Liver (tissue), 9 donors: ENCODE measurements around the gene ADGRF3. TPM values are rescaled to one million over a fixed set of nuclear protein-coding genes. Genes with fewer than 3 reads are reported as not detected.

Experiments used
- DNase-seq: peaks from one replicate; pipeline ENCODE4 v3.0.0-alpha.2; 2017; ENCODE audit warnings: low spot score
- H3K27ac ChIP-seq, 2 donors: one replicate each; pipeline ENCODE4 v1.7.0; 2013; ENCODE audit warnings: inconsistent platforms in 2 of 2, low read length in 2 of 2, control low read depth in 1 of 2, low read depth in 1 of 2, mild to moderate bottlenecking in 1 of 2
- H3K27me3 ChIP-seq, 4 donors: one replicate each; pipeline versions ENCODE4 v1.6.1 to v1.7.0; 2013; ENCODE audit warnings: low read length in 3 of 4, inconsistent platforms in 1 of 4, mild to moderate bottlenecking in 1 of 4, moderate library complexity in 1 of 4; ENCODE audit not compliant: control insufficient read depth in 4 of 4, insufficient read depth in 4 of 4
- H3K36me3 ChIP-seq, 4 donors: one replicate each; pipeline versions ENCODE4 v1.6.1 to v1.7.0; 2013; ENCODE audit warnings: low read length in 3 of 4, mild to moderate bottlenecking in 3 of 4, low read depth in 1 of 4, moderate library complexity in 1 of 4; ENCODE audit not compliant: control insufficient read depth in 4 of 4, insufficient read depth in 3 of 4
- H3K4me1 ChIP-seq, 4 donors: one replicate each; pipeline versions ENCODE4 v1.6.1 to v1.7.0; 2013; ENCODE audit warnings: low read length in 3 of 4, mild to moderate bottlenecking in 3 of 4, moderate library complexity in 1 of 4; ENCODE audit not compliant: control insufficient read depth in 4 of 4, insufficient read depth in 4 of 4
- H3K4me3 ChIP-seq, 3 donors: one replicate each; pipeline versions ENCODE4 v1.6.1 to v1.7.0; 2013; ENCODE audit warnings: low read length in 3 of 3, control low read depth in 1 of 3, low read depth in 1 of 3, mild to moderate bottlenecking in 1 of 3
- H3K9ac ChIP-seq, 2 donors: one replicate each; pipeline ENCODE4 v1.7.0; 2013; ENCODE audit warnings: low read length in 2 of 2, mild to moderate bottlenecking in 2 of 2, moderate library complexity in 2 of 2, control low read depth in 1 of 2, low read depth in 1 of 2
- H3K9me3 ChIP-seq, 4 donors: one replicate each; pipeline versions ENCODE4 v1.6.1 to v1.7.0; 2013; ENCODE audit warnings: low read length in 3 of 4; ENCODE audit not compliant: control insufficient read depth in 4 of 4
- EGR1 ChIP-seq, 2 donors: IDR thresholded peaks; 2 replicates each; pipeline ENCODE4 v1.6.1; 2016 to 2018; ENCODE audit warnings: antibody characterized with exemption in 2 of 2, low read depth in 2 of 2
- FOXA1 ChIP-seq: IDR thresholded peaks from 2 replicates; pipeline ENCODE4 v1.6.1; 2016; ENCODE audit warnings: antibody characterized with exemption
- FOXA2 ChIP-seq: IDR thresholded peaks from 2 replicates; pipeline ENCODE4 v1.6.1; 2016; ENCODE audit warnings: antibody characterized with exemption
- GABPA ChIP-seq, 2 donors: IDR thresholded peaks in 1 of 2; conservative IDR thresholded peaks in 1 of 2; 2 replicates each; pipeline ENCODE4 v1.6.1; 2016; ENCODE audit warnings: antibody characterized with exemption in 2 of 2, mild to moderate bottlenecking in 1 of 2, moderate library complexity in 1 of 2
- HNF4A ChIP-seq, 2 donors: conservative IDR thresholded peaks; 2 replicates each; pipeline ENCODE4 v1.6.1; 2016; ENCODE audit warnings: antibody characterized with exemption in 2 of 2, mild to moderate bottlenecking in 2 of 2
- HNF4G ChIP-seq: IDR thresholded peaks from 2 replicates; pipeline ENCODE4 v1.6.1; 2016; ENCODE audit warnings: antibody characterized with exemption
- JUND ChIP-seq, 2 donors: IDR thresholded peaks; 2 replicates each; pipeline ENCODE4 v1.6.1; 2016; ENCODE audit warnings: antibody characterized with exemption in 2 of 2
- NR2F2 ChIP-seq: IDR thresholded peaks from 2 replicates; pipeline ENCODE4 v1.6.1; 2016; ENCODE audit warnings: antibody characterized with exemption
- RAD21 ChIP-seq, 2 donors: IDR thresholded peaks; 2 replicates each; pipeline ENCODE4 v1.6.1; 2016; ENCODE audit warnings: antibody characterized with exemption in 2 of 2, mild to moderate bottlenecking in 2 of 2
- RXRA ChIP-seq, 2 donors: IDR thresholded peaks; 2 replicates each; pipeline ENCODE4 v1.6.1; 2017 to 2018; ENCODE audit warnings: antibody characterized with exemption in 2 of 2, mild to moderate bottlenecking in 1 of 2
- SP1 ChIP-seq: IDR thresholded peaks from 2 replicates; pipeline ENCODE4 v1.6.1; 2018; ENCODE audit warnings: antibody characterized with exemption, mild to moderate bottlenecking
- TAF1 ChIP-seq: conservative IDR thresholded peaks from 2 replicates; pipeline ENCODE4 v1.6.1; 2016; ENCODE audit warnings: antibody characterized with exemption, mild to moderate bottlenecking
- YY1 ChIP-seq: IDR thresholded peaks from 2 replicates; pipeline ENCODE4 v1.6.1; 2016; ENCODE audit warnings: antibody characterized with exemption, mild to moderate bottlenecking
- WGBS: extraction: QIAGEN DNeasy Blood & Tissue Kit; methylation state at CpG from one replicate; pipeline ENCODE4 v1.1.7; 2013; 5-methylcytosine and 5-hydroxymethylcytosine counted together
- polyA plus RNA-seq, 2 donors: library from polyadenylated mRNA; stranded (reverse) in 1 of 2; unstranded in 1 of 2; fragments of 200-250 nt in 1 of 2; fragments of >200 nt in 1 of 2; fragmentation: Nextera tagmentation in 1 of 2; extraction: Ambion mirVana in 1 of 2; gene quantifications; one replicate each; pipeline versions ENCODE4 v1.2.1 to v1.2.3, GENCODE V29; 2013 to 2015
- total RNA-seq, 2 donors: library from RNA; depleted of rRNA; stranded (reverse); fragments of >200 nt; gene quantifications; one replicate each; pipeline ENCODE4 v1.2.3, GENCODE V29; 2014
- TF ChIP-seq, protein P1 (sequence below): fragments of 150-350 bp; IDR thresholded peaks from 2 replicates; pipeline ENCODE4 v1.5.1; 2017; ENCODE audit warnings: improper control_type of control experiment, low read depth, low read length; ENCODE audit not compliant: missing input control
- TF ChIP-seq, protein P2 (sequence below): IDR thresholded peaks from 2 replicates; pipeline ENCODE4 v1.6.1; 2016; ENCODE audit warnings: antibody characterized with exemption
- TF ChIP-seq, protein P3 (sequence below): IDR thresholded peaks from 2 replicates; pipeline ENCODE4 v1.6.1; 2016; ENCODE audit warnings: antibody characterized with exemption
- TF ChIP-seq, protein P4 (sequence below): IDR thresholded peaks from 2 replicates; pipeline ENCODE4 v1.6.1; 2016; ENCODE audit warnings: antibody characterized with exemption, mild to moderate bottlenecking
- donor health status: healthy.
- donor health status: healthy.
- donor health status: healthy.
- donor health status: healthy.
- donor health status: healthy.

Gene ADGRF3
- total and polyA plus RNA-seq, 4 donors, result 0.07 to 0.25 (median 0.10) TPM

DNA sequence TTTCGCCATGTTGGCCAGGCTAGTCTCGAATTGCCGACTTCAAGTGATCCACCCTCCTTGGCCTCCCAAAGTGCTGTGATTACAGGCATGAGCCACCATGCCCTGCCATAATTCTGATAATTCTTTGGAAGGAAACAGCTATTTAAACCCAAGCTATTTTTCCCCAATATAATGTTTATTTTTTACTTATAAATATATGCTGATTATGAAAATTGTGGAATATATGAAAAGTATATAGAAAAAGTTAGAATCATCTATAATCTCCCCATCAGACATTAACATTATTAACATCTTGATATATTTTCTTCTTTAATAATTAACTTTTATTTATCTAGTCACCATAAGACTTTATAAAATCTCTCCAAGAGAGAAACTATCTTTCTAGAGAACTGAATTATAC, 60.7 kb downstream of the ADGRF3 start (continued):
- TF ChIP-seq, protein P1, sequence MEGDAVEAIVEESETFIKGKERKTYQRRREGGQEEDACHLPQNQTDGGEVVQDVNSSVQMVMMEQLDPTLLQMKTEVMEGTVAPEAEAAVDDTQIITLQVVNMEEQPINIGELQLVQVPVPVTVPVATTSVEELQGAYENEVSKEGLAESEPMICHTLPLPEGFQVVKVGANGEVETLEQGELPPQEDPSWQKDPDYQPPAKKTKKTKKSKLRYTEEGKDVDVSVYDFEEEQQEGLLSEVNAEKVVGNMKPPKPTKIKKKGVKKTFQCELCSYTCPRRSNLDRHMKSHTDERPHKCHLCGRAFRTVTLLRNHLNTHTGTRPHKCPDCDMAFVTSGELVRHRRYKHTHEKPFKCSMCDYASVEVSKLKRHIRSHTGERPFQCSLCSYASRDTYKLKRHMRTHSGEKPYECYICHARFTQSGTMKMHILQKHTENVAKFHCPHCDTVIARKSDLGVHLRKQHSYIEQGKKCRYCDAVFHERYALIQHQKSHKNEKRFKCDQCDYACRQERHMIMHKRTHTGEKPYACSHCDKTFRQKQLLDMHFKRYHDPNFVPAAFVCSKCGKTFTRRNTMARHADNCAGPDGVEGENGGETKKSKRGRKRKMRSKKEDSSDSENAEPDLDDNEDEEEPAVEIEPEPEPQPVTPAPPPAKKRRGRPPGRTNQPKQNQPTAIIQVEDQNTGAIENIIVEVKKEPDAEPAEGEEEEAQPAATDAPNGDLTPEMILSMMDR, result no peak
- TF ChIP-seq JUND (IDR thresholded peaks at IDR 0.05), result no peak
- no peak for TF ChIP-seq SP1
- TF ChIP-seq, protein P2, sequence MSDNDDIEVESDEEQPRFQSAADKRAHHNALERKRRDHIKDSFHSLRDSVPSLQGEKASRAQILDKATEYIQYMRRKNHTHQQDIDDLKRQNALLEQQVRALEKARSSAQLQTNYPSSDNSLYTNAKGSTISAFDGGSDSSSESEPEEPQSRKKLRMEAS, result no peak
- TF ChIP-seq RXRA (IDR thresholded peaks at IDR 0.05), result no peak
- TF ChIP-seq FOXA2, result no peak

DNA sequence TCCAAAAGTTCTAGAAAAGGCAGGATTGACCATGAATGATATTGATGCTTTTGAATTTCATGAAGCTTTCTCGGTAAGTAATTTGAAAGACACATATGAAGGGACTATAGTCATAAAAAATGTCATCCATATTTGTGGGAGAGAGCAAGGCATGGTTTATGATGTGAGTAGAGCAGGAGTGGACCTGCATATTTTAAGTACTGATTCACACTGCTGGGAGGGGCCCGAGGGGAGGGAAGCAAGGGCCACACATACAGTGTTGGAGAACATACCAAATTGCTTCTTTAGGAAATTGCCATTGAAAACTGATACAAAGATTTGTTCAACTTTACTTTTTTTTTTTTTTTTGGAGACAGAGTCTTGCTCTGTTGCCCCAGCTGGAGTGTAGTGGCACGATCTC, 62.5 kb downstream of the ADGRF3 start:
- Histone ChIP-seq H3K27me3 (no peaks in the 10 kb centered on the region), H3K36me3 (peaks cover 11 to 57% (median 43%) of the 10 kb centered on the region in 4 donors), H3K9ac (no peak overlapping the region), H3K4me1 (no peaks in the 10 kb centered on the region), H3K27ac (no peak overlapping the region), H3K4me3 (no peak overlapping the region), H3K9me3 (no peaks in the 10 kb centered on the region)
- WGBS, result 97% methylated on average over 3 of the region's 3 CpGs
- TF ChIP-seq, protein P1, result no peak
- no peak for TF ChIP-seq FOXA2
- no peak for TF ChIP-seq TAF1
- no peak for TF ChIP-seq JUND (IDR thresholded peaks at IDR 0.05)
- no peak for TF ChIP-seq NR2F2
- TF ChIP-seq, protein P3, sequence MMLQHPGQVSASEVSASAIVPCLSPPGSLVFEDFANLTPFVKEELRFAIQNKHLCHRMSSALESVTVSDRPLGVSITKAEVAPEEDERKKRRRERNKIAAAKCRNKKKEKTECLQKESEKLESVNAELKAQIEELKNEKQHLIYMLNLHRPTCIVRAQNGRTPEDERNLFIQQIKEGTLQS, result no peak
- no peak for TF ChIP-seq GABPA (IDR thresholded peaks at IDR 0.05 in 1 of 2, conservative IDR thresholded peaks at IDR 0.05 in 1 of 2)
- no peak for TF ChIP-seq RAD21 (IDR thresholded peaks at IDR 0.05)
- DNase-seq, result no peak

DNA sequence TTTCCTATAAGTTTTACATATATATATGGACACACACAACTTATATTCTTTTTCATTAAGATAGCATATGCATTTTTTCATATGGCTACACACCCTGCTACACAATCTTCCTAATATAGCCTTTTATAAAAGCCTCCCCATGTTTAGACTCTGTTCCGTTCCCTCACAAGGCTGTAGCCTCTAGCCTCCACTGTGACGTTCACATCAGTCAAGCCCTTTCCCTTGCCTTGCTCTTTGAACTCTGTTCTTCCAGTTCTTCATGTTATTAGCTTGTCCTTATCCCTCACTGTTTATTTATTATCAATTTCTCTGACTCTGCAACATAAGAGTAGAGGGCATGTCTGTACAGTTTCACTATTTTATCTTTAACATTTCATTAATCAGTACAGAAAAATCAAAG, 63.0 kb downstream of the ADGRF3 start:
- WGBS, result 78% methylated on average over 2 of the region's 2 CpGs
- H3K4me3 ChIP-seq, result no peak overlapping the region
- peaks cover 12 to 62% (median 48%) of the 10 kb centered on the region in 4 donors for H3K36me3 ChIP-seq
- no peaks in the 10 kb centered on the region for H3K4me1 ChIP-seq
- no peak for DNase-seq
- H3K27me3 ChIP-seq, result no peaks in the 10 kb centered on the region
- no peak overlapping the region for H3K9ac ChIP-seq
- H3K9me3 ChIP-seq, result no peaks in the 10 kb centered on the region
- no peak overlapping the region for H3K27ac ChIP-seq
- TF ChIP-seq EGR1 (IDR thresholded peaks at IDR 0.05; ENCODE audit: low read depth in 2 of 2), result no peak
- TF ChIP-seq FOXA1, result no peak
- no peak for TF ChIP-seq RAD21 (IDR thresholded peaks at IDR 0.05)
- TF ChIP-seq, protein P1, result no peak
- TF ChIP-seq JUND (IDR thresholded peaks at IDR 0.05), result no peak
- no peak for TF ChIP-seq YY1
- TF ChIP-seq GABPA (IDR thresholded peaks at IDR 0.05 in 1 of 2, conservative IDR thresholded peaks at IDR 0.05 in 1 of 2), result no peak
- no peak for TF ChIP-seq HNF4G
- TF ChIP-seq, protein P4, sequence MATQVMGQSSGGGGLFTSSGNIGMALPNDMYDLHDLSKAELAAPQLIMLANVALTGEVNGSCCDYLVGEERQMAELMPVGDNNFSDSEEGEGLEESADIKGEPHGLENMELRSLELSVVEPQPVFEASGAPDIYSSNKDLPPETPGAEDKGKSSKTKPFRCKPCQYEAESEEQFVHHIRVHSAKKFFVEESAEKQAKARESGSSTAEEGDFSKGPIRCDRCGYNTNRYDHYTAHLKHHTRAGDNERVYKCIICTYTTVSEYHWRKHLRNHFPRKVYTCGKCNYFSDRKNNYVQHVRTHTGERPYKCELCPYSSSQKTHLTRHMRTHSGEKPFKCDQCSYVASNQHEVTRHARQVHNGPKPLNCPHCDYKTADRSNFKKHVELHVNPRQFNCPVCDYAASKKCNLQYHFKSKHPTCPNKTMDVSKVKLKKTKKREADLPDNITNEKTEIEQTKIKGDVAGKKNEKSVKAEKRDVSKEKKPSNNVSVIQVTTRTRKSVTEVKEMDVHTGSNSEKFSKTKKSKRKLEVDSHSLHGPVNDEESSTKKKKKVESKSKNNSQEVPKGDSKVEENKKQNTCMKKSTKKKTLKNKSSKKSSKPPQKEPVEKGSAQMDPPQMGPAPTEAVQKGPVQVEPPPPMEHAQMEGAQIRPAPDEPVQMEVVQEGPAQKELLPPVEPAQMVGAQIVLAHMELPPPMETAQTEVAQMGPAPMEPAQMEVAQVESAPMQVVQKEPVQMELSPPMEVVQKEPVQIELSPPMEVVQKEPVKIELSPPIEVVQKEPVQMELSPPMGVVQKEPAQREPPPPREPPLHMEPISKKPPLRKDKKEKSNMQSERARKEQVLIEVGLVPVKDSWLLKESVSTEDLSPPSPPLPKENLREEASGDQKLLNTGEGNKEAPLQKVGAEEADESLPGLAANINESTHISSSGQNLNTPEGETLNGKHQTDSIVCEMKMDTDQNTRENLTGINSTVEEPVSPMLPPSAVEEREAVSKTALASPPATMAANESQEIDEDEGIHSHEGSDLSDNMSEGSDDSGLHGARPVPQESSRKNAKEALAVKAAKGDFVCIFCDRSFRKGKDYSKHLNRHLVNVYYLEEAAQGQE, result no peak
- TF ChIP-seq RXRA (IDR thresholded peaks at IDR 0.05), result no peak
- TF ChIP-seq TAF1, result no peak
- TF ChIP-seq, protein P2, result no peak
- no peak for TF ChIP-seq HNF4A (conservative IDR thresholded peaks at IDR 0.05)
- TF ChIP-seq FOXA2, result no peak
